ENCODE results near the gene STARD3NL.

STARD3NL gene

DNA sequence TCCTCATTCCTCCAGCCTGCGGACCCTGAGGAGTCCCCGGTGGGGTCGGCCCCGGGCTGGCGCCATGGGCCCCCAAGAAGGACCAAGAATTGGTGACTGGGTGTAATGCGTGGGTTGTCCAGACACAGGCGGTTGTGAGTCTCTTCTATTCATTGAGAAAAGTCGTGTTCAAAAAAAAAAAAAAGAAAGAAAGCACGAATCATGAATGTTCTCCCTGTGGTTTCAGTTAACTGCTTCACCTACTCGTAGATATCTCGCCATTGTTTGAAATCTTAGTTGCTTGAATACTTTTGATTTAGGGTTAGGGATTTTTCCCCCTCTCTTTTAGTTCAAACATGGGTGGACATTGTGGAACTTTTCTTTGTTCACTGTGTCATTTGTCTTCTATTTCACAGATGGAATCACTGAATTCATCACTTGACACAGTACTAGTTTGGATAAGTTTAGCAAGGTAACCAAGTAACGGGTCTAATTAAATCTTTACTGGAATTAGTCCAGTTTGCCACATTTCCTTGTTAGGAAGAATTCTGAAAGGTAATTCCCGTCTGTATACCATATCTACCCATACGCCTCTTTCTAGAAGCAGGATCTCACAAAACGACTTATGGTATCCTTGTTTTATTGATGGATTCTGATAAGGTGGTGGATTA is 775 bp downstream of the STARD3NL start:
- in situ Hi-C loops (cut with HindIII; ENCODE audit: low pct_ligation_motif_present, low pct_unique_long_range_greater_than_20kb, low sequenced_read_pairs), result loop anchor here (25.0 kb wide), 1 partner anchor 267 kb away; the partner anchor contains the start of genes EPDR1 and SFRP4
- DNase-seq, result peak; percentile 73

DNA sequence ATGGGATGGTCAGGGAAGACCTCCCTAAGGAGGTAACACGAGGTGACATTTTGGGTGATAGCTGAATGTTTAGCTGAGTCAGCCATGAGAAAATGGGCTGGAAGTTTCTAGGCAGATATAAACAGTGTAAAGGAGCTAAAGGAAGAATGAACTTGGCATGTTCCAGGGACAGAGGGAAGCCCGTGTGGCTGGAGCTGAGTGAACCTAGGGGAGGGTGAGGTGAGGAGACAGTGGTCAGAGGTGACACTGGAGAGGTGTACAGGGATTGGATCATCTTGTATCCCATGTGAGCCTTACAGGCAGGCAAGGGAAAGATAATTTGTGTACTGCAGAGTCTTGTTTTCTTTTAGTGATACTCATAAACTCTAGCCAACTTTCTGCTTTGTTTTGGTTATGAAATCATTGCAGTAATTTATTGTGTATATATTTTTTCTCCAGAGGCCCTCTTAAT is 1.8 kb downstream of the STARD3NL start:
- no peak for DNase-seq
- in situ Hi-C loops (cut with HindIII; ENCODE audit: low pct_ligation_motif_present, low pct_unique_long_range_greater_than_20kb, low sequenced_read_pairs), result loop anchor here (25.0 kb wide), 1 partner anchor 268 kb away; the partner anchor contains the start of genes EPDR1 and SFRP4

DNA sequence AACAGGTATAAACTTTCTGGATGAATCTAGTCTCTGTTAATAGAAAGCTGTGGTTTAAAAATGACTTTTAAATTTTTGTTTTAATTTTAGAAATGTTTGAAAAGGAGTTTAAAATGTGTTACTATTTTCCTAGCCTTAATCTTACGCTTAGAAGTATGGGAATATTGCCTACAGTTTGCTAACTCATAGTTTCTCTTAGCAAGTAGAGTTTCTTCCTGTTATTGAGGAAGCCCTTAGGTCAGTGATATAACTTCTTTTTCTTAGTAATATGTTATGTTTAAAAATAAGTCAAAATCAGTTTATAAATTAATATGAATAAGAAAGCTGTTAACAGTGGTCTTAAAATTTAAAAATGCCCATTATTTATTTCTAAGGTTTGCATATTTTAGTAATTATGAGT is 3.1 kb downstream of the STARD3NL start:
- in situ Hi-C loops (cut with HindIII; ENCODE audit: low pct_ligation_motif_present, low pct_unique_long_range_greater_than_20kb, low sequenced_read_pairs), result loop anchor here (25.0 kb wide), 1 partner anchor 269 kb away; the partner anchor contains the start of genes EPDR1 and SFRP4
- DNase-seq, result no peak

DNA sequence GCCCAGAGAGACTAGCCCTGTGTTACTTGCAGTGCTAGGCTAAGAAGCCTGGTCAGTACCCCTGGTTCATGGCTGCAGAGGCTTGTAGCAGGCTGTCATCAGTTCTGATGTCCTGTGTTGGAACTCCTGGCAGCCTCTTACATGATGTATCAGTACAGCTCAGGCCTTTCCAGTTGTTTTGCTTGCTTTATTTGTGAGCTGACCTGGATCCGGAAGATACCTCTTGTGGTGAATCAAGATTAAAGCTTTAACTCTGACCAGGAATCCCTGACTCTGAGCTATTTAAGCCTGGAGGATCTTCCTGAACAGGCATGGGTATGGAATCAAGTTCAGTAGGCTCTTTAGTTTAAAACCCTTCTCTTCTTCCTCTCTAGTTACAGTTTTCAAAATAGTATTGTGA is 4.4 kb downstream of the STARD3NL start:
- in situ Hi-C loops (cut with HindIII; ENCODE audit: low pct_ligation_motif_present, low pct_unique_long_range_greater_than_20kb, low sequenced_read_pairs), result loop anchor here (25.0 kb wide), 1 partner anchor 270 kb away; the partner anchor contains the start of genes EPDR1 and SFRP4
- DNase-seq, result no peak

DNA sequence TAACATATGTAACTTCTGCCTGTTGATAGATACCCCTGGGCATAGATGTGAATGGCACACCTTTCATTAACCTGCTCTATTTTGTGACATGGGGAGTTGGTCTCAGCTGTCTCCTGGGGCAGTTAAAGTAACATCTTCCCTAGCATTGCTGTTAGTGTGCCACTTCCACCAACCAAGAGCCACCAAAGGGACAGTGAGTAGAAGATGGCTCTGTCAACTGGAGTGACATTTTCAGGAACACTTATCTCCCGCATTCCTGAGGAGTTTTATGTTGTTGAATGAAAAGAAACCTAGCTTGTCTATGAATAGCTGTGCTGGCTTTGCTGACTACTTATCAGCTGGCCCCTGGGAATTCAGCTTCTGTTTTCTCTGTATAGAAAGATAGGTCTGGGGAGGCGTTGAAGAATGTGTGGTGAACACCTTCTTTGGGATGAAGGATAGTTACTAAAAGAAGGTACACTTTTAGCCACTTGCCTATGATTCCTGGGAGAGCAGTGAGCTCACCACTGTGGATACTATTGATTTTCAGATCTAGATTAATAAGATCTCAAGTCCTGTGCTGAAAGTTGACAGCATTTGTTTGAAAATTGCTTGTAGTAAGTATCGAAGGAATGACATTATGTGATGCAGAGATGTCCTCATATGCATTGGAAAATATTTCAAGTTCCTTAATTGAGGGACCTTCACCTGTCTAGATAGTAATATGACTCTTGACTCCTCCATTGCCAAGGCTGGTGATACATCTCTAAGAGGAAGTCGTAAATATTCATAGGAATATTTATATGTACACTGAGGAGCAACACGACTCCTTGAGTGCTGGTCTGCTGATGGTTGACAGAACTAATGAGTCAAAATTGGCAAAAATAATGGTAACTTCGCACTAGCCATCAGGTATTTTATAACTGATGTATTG is 7.6 kb downstream of the STARD3NL start:
- no peak for DNase-seq
- in situ Hi-C loops (cut with HindIII; ENCODE audit: low pct_ligation_motif_present, low pct_unique_long_range_greater_than_20kb, low sequenced_read_pairs), result loop anchor here (25.0 kb wide), 1 partner anchor 273 kb away; the partner anchor contains the start of genes EPDR1 and SFRP4

DNA sequence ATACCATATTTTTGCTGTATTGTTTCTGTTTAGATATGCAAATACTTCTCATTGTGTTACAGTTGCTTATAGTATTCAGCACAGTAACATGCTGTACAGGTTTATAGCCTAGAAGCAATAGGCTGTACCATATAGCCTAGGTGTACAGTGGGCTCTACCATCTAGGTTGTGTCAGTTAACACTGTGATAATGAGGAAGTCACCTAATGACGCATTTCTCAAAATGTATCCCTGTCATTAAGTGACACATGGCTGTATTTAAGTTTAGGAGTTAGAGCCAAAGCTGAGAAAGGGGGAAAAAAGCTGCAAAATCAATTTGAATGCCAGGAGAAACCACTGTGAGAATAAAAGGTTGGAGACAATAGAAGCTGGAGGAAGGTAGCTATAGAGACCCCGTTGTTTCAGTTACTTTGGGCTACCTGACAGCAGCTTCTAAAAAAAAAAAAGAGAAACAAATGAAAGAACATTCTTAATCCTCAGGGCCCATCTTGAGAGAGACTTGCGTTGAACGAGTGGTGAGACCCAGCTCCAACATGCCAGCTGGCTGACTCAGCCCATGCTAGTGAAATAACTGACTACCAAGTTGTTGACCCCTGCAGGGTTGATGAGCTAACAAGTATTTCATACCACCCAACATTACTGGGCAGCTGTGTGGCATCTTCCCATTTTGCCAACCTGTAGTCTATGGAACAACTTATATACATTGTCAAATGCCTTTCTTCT is 8.7 kb downstream of the STARD3NL start:
- in situ Hi-C loops (cut with HindIII; ENCODE audit: low pct_ligation_motif_present, low pct_unique_long_range_greater_than_20kb, low sequenced_read_pairs), result loop anchor here (25.0 kb wide), 1 partner anchor 274 kb away; the partner anchor contains the start of genes EPDR1 and SFRP4
- peak; percentile 97 for DNase-seq

DNA sequence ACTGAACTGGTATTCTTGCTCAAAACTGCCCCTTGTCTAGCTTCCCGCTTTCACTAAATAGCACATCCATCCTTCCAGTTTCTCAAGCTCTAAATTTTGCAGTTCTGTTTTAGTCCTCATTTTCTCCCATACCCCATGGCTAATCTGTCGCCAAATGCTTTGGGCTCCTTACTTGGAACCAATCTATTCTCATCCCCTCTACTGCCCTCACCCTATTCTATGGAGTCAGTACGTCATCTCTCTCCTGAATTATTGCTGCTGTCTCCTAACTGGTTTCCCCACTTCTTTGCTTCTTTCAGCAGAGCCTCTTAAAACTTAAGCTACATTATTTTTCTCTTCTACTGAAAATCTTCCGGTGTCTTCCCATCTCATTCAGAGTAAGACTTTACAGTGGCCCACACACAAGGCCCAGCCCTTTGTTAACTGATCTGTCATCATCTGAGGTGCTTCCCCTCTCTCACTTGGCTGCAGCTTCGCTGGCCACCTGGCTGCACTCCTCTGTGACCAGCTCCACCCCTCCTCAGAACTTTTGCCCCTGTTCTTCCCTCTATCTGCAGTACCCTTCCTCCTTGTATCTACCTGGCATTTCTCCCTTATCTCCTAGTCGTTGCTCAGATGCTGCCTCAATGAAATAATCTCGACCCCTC is 9.9 kb downstream of the STARD3NL start:
- DNase-seq, result no peak
- in situ Hi-C loops (cut with HindIII; ENCODE audit: low pct_ligation_motif_present, low pct_unique_long_range_greater_than_20kb, low sequenced_read_pairs), result loop anchor here (25.0 kb wide), 1 partner anchor 276 kb away; the partner anchor contains the start of genes EPDR1 and SFRP4

DNA sequence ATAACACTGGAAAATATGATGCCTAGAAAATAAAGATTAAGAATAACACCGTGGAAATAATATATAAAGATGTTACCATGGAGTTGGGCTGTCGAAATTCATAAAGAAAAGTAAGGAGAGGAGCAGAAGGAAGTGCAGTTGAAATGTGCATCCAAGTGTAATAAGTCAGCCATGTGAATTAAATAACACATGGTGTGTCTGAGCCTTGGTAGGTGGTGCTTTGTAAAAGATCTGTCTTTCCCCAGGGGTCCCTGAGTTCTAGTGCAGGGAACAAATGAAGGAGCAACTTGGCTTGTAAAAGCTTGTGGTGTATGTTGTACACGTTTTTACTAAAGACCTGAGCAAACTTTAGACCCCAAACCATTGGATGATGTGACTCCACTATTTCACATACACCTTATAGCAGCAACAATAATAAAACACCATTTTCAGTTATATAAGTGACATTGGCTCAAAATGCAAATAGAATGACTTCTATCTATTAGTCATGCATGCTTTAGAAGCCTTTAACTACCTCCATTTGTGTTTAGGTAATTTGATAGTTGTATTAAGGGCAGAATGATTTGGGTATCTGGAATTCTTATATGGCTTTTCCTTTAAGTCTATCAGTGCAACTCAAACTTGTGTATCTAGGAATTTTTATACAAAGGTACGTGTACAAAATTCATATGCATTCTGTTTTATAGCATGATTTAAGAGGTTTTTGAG is 11.3 kb downstream of the STARD3NL start:
- no peak for DNase-seq
- in situ Hi-C loops (cut with HindIII; ENCODE audit: low pct_ligation_motif_present, low pct_unique_long_range_greater_than_20kb, low sequenced_read_pairs), result loop anchor here (25.0 kb wide), 1 partner anchor 277 kb away; the partner anchor contains the start of genes EPDR1 and SFRP4

DNA sequence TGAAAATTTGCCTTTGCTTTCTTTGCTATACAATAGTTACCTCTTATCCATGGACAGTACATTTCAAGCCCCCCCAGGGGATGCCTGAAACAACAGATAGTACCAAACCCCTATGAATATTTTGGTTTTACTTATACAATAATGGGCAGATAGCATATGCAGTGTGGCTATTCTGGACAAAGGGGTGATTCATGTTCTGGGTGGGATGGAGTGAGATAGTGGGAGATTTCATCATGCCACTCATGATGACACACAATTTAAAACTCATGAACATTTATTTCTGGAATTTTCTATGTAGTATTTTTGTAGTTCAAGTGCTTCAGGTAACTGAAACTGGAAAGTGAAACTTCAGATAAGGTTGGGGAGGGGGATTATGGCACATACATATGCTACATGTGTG is 12.0 kb downstream of the STARD3NL start:
- no peak for DNase-seq
- in situ Hi-C loops (cut with HindIII; ENCODE audit: low pct_ligation_motif_present, low pct_unique_long_range_greater_than_20kb, low sequenced_read_pairs), result loop anchor here (25.0 kb wide), 1 partner anchor 278 kb away; the partner anchor contains the start of genes EPDR1 and SFRP4

DNA sequence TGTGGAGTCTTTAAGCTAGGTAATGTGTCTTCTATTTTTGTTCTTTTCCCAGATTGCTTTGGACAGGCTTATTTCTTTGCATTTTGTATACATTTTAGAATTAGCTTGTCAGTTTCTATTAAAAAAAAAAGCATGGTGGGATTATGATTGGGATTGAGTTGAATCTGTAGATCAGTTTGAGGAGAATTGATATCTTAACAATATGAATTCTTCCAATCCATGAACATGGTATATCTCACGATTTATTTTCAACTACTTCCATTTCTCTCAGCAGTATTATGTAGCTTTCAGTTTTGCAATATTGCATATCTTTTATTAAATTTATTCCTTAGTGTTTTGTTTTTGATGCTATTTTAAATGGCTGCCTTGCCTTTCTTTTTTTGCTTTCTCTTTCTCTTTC is 13.7 kb downstream of the STARD3NL start:
- DNase-seq, result no peak
- in situ Hi-C loops (cut with HindIII; ENCODE audit: low pct_ligation_motif_present, low pct_unique_long_range_greater_than_20kb, low sequenced_read_pairs), result loop anchor here (25.0 kb wide), 1 partner anchor 279 kb away; the partner anchor contains the start of genes EPDR1 and SFRP4

DNA sequence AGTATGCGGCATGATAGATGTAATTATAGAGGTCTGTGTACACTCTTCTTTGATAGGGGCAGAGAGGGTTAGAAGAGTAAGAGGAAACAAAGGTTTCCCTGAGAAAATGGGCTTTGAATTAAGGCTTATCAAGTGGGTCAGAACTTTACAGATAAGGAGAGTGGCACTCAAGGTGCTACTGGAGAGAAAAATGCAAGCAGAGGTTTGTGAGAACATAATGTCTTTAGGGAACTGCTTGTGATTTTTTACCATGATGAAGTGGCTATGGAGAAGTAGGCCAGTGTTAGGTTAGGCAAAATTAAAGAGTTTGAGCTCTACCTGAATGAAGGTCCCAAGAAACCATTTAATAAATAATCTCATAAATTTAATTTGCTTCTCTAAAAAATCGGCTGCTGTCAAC is 14.3 kb downstream of the STARD3NL start:
- DNase-seq, result no peak
- in situ Hi-C loops (cut with HindIII; ENCODE audit: low pct_ligation_motif_present, low pct_unique_long_range_greater_than_20kb, low sequenced_read_pairs), result loop anchor here (25.0 kb wide), 1 partner anchor 280 kb away; the partner anchor contains the start of genes EPDR1 and SFRP4

DNA sequence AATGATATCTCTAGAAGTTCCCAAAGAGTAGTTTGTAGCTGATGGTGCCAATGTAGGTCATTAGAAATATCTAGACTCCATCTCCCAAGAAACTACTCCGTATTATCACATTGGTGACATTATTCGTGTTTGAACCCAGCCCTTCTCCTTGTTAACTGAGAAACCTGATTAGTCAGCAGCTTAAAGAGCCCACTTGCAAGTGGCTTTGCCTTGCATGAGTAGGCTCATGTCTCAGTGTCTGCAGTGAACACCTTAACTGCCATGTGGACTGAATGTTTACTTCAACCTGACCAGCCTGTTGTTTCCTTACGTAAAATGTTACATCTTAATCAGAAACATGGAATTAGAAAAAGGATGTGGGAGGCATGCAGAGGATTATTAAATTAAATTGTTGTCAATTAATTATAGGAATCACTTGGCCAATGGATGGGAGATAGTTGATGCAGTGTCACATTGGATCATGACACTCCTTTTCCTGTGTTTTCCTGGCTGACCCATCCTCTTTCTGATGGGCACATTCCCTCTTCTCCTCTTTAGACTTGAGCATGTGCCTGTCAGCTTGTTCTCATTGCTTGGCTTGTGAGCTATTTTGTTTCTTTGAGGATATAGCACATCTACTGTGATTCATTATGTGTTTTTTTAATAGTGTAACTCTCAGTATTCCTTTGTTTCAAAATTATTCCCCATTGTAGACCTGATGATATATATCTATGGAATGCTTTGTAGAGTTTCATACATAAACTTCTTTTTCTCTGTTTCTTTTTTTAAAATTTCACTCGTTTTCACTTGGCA is 18.0 kb downstream of the STARD3NL start:
- no peak for DNase-seq

DNA sequence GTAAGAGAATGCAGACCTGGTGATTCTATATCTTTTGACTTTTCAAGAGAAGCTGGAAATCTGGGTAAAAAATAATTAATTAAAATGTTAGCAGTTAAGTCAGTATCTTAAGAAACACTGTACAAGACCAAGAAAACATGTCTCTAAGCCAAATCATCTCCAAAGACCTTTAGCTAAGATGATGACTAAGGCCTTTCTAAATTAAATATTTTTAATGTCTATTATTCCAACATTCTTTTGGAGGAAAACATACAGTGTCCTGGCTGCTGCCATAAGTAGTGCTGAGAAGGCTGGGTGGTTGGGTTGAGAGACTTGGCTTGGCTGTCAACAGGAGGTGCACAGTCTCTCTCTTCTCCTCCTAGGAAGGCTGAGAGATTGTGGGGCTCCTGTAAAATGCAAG is 20.3 kb downstream of the STARD3NL start:
- no peak for DNase-seq
- in situ Hi-C loops (cut with HindIII; ENCODE audit: low pct_ligation_motif_present, low pct_unique_long_range_greater_than_20kb, low sequenced_read_pairs), result loop anchor here (25.0 kb wide), 1 partner anchor 286 kb away; the partner anchor contains the start of genes EPDR1 and SFRP4

More for the DNA sequence above, 18.0 kb downstream of the STARD3NL start:
- in situ Hi-C loops (cut with HindIII; ENCODE audit: low pct_ligation_motif_present, low pct_unique_long_range_greater_than_20kb, low sequenced_read_pairs), result loop anchor here (25.0 kb wide), 1 partner anchor 284 kb away; the partner anchor contains the start of genes EPDR1 and SFRP4

DNA sequence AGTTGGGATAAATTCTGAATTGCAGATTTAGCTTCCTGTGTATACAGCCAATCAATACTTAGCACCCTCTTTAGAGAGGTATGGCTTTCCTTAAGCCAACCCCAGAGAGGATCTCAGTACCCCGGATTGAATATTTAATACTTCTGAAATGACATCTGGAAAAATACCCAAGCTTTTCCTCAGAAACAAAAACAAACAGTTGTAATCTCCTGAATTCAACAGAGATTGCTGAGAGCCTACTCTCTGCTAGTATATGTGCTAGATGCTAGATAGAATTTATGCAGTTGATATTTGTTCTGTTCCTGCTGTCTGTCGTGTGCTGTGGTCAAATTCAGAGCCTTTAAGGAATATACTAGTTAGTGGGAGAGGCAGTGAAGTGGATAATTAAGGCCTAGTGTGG is 21.1 kb downstream of the STARD3NL start:
- in situ Hi-C loops (cut with HindIII; ENCODE audit: low pct_ligation_motif_present, low pct_unique_long_range_greater_than_20kb, low sequenced_read_pairs), result loop anchor here (25.0 kb wide), 1 partner anchor 287 kb away; the partner anchor contains the start of genes EPDR1 and SFRP4
- DNase-seq, result no peak

DNA sequence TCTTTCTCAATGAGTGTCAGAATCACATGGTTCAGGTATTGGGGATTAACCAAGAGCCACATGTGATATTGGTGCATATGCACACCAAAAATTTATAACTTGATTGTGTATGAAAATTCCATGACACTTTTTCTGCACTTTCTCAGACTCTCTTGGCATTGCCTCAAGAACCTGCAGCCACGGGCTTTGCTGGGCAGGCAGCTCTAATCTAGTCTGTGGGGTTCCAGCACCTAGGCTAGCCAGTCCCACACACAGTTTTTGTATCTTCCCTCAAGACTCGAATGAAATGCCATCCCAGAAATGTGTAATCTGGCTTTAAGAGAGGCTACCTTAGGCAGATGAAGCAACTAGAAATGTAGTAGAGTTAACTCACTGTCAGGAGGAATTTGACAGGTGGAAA is 21.7 kb downstream of the STARD3NL start:
- in situ Hi-C loops (cut with HindIII; ENCODE audit: low pct_ligation_motif_present, low pct_unique_long_range_greater_than_20kb, low sequenced_read_pairs), result loop anchor here (25.0 kb wide), 1 partner anchor 287 kb away; the partner anchor contains the start of genes EPDR1 and SFRP4
- no peak for DNase-seq

DNA sequence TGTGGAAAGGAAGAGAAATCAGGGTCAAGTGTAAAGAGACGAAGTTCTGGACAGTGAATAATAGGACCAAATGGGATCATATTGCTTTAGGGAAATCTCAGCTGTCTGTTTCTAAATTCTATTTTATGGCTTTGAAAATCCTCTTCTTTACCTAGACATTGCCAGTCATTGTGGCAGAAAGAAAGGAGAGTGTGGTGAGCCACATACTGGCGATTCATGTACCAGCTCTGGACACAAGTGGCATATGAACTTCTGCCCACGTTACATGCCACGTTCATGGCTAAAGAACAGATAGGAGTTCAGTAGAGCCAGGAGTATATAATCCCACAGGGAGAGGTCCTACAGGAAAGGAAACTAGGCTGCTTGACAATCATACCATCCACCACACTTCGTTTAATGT is 28.0 kb downstream of the STARD3NL start:
- in situ Hi-C loops (cut with HindIII; ENCODE audit: low pct_ligation_motif_present, low pct_unique_long_range_greater_than_20kb, low sequenced_read_pairs), result no loop called here

More for the DNA sequence above, 28.0 kb downstream of the STARD3NL start:
- no peak for DNase-seq
